GM19455 (cell line): Measurements from ENCODE around the gene MAPK13.
"Not testable (repeated sequence)": the region's sequence is repeated elsewhere in the genome, so short reads cannot be mapped to it uniquely, and the experiment has no call there.

Experiments
- ATAC-seq: cut with Tn5 transposase; IDR thresholded peaks from one replicate; pipeline ENCODE4 v1.9.1; 2021; ENCODE audit not compliant: unreplicated experiment

Gene MAPK13

GRCh38 chr6:36129941-36130666, at the start of gene MAPK13:
Gene MAPK13 (plus strand): TSS chr6:36130513. CDS start chr6:36130583, 70 bp downstream.
- ATAC-seq, result no peak

GRCh38 chr6:36082318-36082717, 48.0 kb upstream of the MAPK13 start:
- ATAC-seq, result no peak

- ATAC-seq, result no peak
These were observed 46.9 kb upstream of the MAPK13 start for GRCh38 chr6:36083446-36083845.

GRCh38 chr6:36088204-36088603, 42.1 kb upstream of the MAPK13 start:
- ATAC-seq, result not testable (repeated sequence)

- no peak for ATAC-seq
These were observed 41.3 kb upstream of the MAPK13 start for GRCh38 chr6:36089048-36089447.

GRCh38 chr6:36094238-36094637, 36.1 kb upstream of the MAPK13 start:
- no peak for ATAC-seq

- no peak for ATAC-seq
These were observed 35.4 kb upstream of the MAPK13 start for GRCh38 chr6:36094753-36095496.

GRCh38 chr6:36095497-36096391, 34.6 kb upstream of the MAPK13 start:
- ATAC-seq, result no peak

GRCh38 chr6:36098253-36098919, 31.9 kb upstream of the MAPK13 start:
- no peak for ATAC-seq

- no peak for ATAC-seq
These were observed 31.2 kb upstream of the MAPK13 start for GRCh38 chr6:36098920-36099647.

GRCh38 chr6:36099869-36100483, 30.3 kb upstream of the MAPK13 start:
- ATAC-seq, result no peak

- no peak for ATAC-seq
These were observed 28.6 kb upstream of the MAPK13 start for GRCh38 chr6:36101691-36102090.

- ATAC-seq, result no peak
These were observed 27.5 kb upstream of the MAPK13 start for GRCh38 chr6:36102853-36103252.

GRCh38 chr6:36104836-36105235, 25.5 kb upstream of the MAPK13 start:
- no peak for ATAC-seq

- no peak for ATAC-seq
These were observed 21.2 kb upstream of the MAPK13 start for GRCh38 chr6:36109092-36109491.

- ATAC-seq, result no peak
These were observed 20.3 kb upstream of the MAPK13 start for GRCh38 chr6:36110050-36110449.

- no peak for ATAC-seq
These were observed 19.4 kb upstream of the MAPK13 start for GRCh38 chr6:36110863-36111262.

- no peak for ATAC-seq
These were observed 18.8 kb upstream of the MAPK13 start for GRCh38 chr6:36111526-36111925.

- ATAC-seq, result no peak
These were observed 17.3 kb upstream of the MAPK13 start for GRCh38 chr6:36113049-36113448.

GRCh38 chr6:36113703-36114102, 16.6 kb upstream of the MAPK13 start:
- ATAC-seq, result no peak
